Choroid plexus epithelial cell (primary cell): Measurements from ENCODE around the gene SPATA6L.

Source experiments
- DNase-seq: peaks from one replicate; pipeline ENCODE4 v3.0.0-alpha.2; 2010; ENCODE audit warnings: low read depth
- H3K4me3 ChIP-seq: 2 replicates; pipeline ENCODE4 v1.5.1; 2011; ENCODE audit warnings: low read depth, mild to moderate bottlenecking, control low read depth, low read length, moderate library complexity
- CTCF ChIP-seq: conservative IDR thresholded peaks from 2 replicates; pipeline ENCODE4 v1.5.1; 2011; ENCODE audit warnings: low read depth, mild to moderate bottlenecking, control low read depth, inconsistent platforms, low read length, moderate library complexity

SPATA6L gene

GRCh38 chr9:4640027-4640426 is 26.3 kb downstream of the SPATA6L start:
- H3K4me3 ChIP-seq, result no peak overlapping the region
- peak; percentile 68 for DNase-seq
- TF ChIP-seq CTCF, result peak; percentile 77

DNA sequence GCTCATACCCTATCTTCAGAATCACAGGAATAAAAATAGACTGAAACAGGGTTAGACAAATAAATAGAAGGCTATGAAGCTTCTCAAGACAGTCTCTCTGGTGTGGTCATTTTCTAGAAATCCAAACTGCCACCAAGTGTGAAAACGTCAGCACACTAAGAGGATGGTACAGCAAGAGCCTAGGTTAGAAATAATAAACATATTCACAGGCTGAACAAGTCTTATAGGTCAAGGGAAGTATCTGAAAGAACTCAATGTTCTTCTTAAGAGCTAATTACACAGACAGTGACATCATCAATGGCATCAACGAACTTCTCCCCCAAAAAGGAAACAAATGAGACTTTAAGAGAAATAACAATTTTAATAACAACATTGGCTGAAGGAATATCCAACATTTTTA is 26.9 kb downstream of the SPATA6L start:
- DNase-seq, result peak; percentile 71
- H3K4me3 ChIP-seq, result no peak overlapping the region
- TF ChIP-seq CTCF, result no peak

- no peak overlapping the region for H3K4me3 ChIP-seq
- TF ChIP-seq CTCF, result no peak
- peak; percentile 10 for DNase-seq
These were observed 27.3 kb downstream of the SPATA6L start for GRCh38 chr9:4638968-4639367.

- H3K4me3 ChIP-seq, result no peak overlapping the region
- DNase-seq, result peak; percentile 81
- TF ChIP-seq CTCF, result peak; percentile 44
These were observed 35.4 kb downstream of the SPATA6L start for GRCh38 chr9:4630836-4631235.

- H3K4me3 ChIP-seq, result no peak overlapping the region
- TF ChIP-seq CTCF, result no peak
- no peak for DNase-seq
These were observed 44.3 kb downstream of the SPATA6L start for GRCh38 chr9:4622016-4622415.

DNA sequence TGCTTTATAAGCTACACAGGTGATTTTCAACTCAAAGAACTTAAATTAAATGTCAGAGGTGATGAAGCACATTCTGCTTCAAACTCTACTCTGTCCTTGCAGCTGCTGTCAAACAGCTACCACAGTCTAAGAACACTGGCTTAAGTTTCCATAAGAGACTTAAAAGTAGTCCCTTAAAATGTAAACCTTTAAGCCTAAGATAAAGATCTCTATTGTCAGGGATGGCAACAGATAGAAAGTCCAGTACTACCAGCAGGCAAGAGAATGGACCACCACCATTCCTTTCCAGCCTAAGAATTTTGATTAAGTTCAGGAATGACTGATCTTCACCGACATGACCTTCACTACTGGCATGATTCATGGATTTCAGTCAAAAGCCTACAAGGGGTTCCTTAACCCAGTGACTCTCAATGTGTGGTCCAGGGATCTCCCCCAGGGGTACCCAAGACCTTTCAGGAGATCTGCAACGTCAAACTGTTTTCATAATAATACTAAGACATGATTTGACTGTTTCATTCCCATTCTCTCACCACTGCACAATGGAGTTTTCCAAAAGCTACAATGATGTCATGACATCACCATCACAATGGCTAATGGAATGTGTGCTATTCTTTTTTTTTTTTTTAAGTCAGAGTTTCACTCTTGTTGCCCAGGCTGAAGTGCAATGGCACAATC is 45.3 kb downstream of the SPATA6L start:
- peak; percentile 37 for DNase-seq
- TF ChIP-seq CTCF, result no peak
- no peak overlapping the region for H3K4me3 ChIP-seq

DNA sequence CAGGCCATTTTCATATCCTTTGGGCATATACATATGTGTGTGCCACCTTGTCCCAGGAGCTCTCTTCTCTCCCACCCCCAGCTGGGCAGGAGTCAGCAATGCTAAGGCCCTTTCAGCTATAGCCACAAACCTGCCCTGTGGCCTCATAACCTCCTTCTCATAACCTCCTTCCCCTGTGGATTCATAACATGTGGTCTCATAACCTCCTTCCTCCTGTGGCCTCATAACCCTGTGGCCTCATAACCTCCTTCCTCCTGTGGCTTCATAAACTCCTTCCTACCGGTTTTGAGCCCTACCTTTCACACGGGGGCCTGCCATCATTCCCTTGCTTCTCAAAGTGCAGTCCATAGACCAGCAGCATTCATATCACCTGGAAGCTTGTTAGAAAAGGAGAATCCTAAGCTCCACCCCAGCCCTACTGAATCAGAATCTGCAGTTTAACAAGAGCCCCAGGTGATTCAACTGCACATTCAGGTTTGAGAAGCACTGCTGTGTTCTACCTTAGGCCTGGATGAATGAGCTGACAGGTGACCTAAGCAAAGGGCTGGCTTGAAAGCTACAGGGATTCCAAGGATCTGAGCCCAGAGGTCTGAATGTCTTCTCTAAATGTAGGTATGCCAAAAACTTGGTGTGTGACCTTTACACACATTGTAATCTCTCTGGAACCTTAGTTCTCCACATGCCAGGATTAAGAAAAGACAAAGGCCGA is 46.1 kb downstream of the SPATA6L start:
- no peak for DNase-seq
- H3K4me3 ChIP-seq, result no peak overlapping the region
- TF ChIP-seq CTCF, result no peak
